Measurements from ENCODE around the gene RAB3D. TPM values are rescaled to one million over a fixed set of nuclear protein-coding genes. Genes with fewer than 3 reads are reported as not detected.

RAB3D gene
- total and polyA plus RNA-seq, 2 of the 4 experiments (the other 2 are of a cell fraction), result 4.8 to 5.5 TPM

Other genes with a start within 250 kb of the RAB3D start
- 68.3 and 97.5 TPM in 2 replicates for gene SPC24, start 183.9 kb downstream of the RAB3D start, total RNA-seq (2012; rRNA removed)
- 11.7 and 12.2 TPM in 2 replicates for gene SPC24, start 183.9 kb downstream of the RAB3D start, polyA plus RNA-seq (2012; rRNA removed)
- gene KANK2, start 142.1 kb downstream of the RAB3D start, total RNA-seq (2012; rRNA removed), result 104 and 126 TPM in 2 replicates
- gene KANK2, start 142.1 kb downstream of the RAB3D start, polyA plus RNA-seq (2012; rRNA removed), result 156 and 176 TPM in 2 replicates
- not detected in 2 replicates for gene ANGPTL8, start 100.0 kb downstream of the RAB3D start, total RNA-seq (2012; rRNA removed)
- gene ANGPTL8, start 100.0 kb downstream of the RAB3D start, polyA plus RNA-seq (2012; rRNA removed), result not detected in 2 replicates
- 4.4 and 5.0 TPM in 2 replicates for gene DOCK6, start 77.1 kb downstream of the RAB3D start, total RNA-seq (2012; rRNA removed)
- gene DOCK6, start 77.1 kb downstream of the RAB3D start, polyA plus RNA-seq (2012; rRNA removed), result 17.7 and 18.4 TPM in 2 replicates
- gene TSPAN16, start 43.5 kb downstream of the RAB3D start, total RNA-seq (2012; rRNA removed), result not detected in 2 replicates
- gene TSPAN16, start 43.5 kb downstream of the RAB3D start, polyA plus RNA-seq (2012; rRNA removed), result not detected in 2 replicates
- 87.5 and 136 TPM in 2 replicates for gene TMEM205, start 6.6 kb upstream of the RAB3D start, total RNA-seq (2012; rRNA removed)
- 107 and 110 TPM in 2 replicates for gene TMEM205, start 6.6 kb upstream of the RAB3D start, polyA plus RNA-seq (2012; rRNA removed)
- gene CCDC159, start 6.9 kb upstream of the RAB3D start, total RNA-seq (2012; rRNA removed), result 4.4 and 4.7 TPM in 2 replicates
- gene CCDC159, start 6.9 kb upstream of the RAB3D start, polyA plus RNA-seq (2012; rRNA removed), result 14.0 and 14.3 TPM in 2 replicates
- 3.9 and 4.4 TPM in 2 replicates for gene PLPPR2, start 15.8 kb upstream of the RAB3D start, total RNA-seq (2012; rRNA removed)
- 45.2 and 50.2 TPM in 2 replicates for gene PLPPR2, start 15.8 kb upstream of the RAB3D start, polyA plus RNA-seq (2012; rRNA removed)
- 0.36 and 0.56 TPM in 2 replicates for gene SWSAP1, start 35.0 kb upstream of the RAB3D start, total RNA-seq (2012; rRNA removed)
- gene SWSAP1, start 35.0 kb upstream of the RAB3D start, polyA plus RNA-seq (2012; rRNA removed), result 1.6 and 2.0 TPM in 2 replicates
- 3.1 and 4.3 TPM in 2 replicates for gene EPOR, start 44.7 kb upstream of the RAB3D start, total RNA-seq (2012; rRNA removed)
- 10.1 and 12.0 TPM in 2 replicates for gene EPOR, start 44.7 kb upstream of the RAB3D start, polyA plus RNA-seq (2012; rRNA removed)
- 0.18 TPM in 1 of 2 replicates, not detected in the other for gene RGL3, start 79.7 kb upstream of the RAB3D start, total RNA-seq (2012; rRNA removed)
- gene RGL3, start 79.7 kb upstream of the RAB3D start, polyA plus RNA-seq (2012; rRNA removed), result 0.34 and 0.62 TPM in 2 replicates
- under 0.01 and 0.28 TPM in 2 replicates for gene ODAD3, start 95.5 kb upstream of the RAB3D start, total RNA-seq (2012; rRNA removed)
- gene ODAD3, start 95.5 kb upstream of the RAB3D start, polyA plus RNA-seq (2012; rRNA removed), result 0.04 and 0.44 TPM in 2 replicates
- gene PRKCSH, start 96.0 kb upstream of the RAB3D start, total RNA-seq (2012; rRNA removed), result 36.0 and 55.8 TPM in 2 replicates
- gene PRKCSH, start 96.0 kb upstream of the RAB3D start, polyA plus RNA-seq (2012; rRNA removed), result 252 and 272 TPM in 2 replicates
- not detected in 2 replicates for gene ELAVL3, start 141.4 kb upstream of the RAB3D start, total RNA-seq (2012; rRNA removed)
- gene ELAVL3, start 141.4 kb upstream of the RAB3D start, polyA plus RNA-seq (2012; rRNA removed), result not detected in 2 replicates
- gene ZNF653, start 166.2 kb upstream of the RAB3D start, total RNA-seq (2012; rRNA removed), result 3.9 and 4.4 TPM in 2 replicates
- 9.0 and 10.3 TPM in 2 replicates for gene ZNF653, start 166.2 kb upstream of the RAB3D start, polyA plus RNA-seq (2012; rRNA removed)
- gene ECSIT, start 189.5 kb upstream of the RAB3D start, total RNA-seq (2012; rRNA removed), result 31.9 and 42.3 TPM in 2 replicates
- gene ECSIT, start 189.5 kb upstream of the RAB3D start, polyA plus RNA-seq (2012; rRNA removed), result 30.5 and 31.4 TPM in 2 replicates
- 102 TPM in 2 replicates for gene CNN1, start 199.2 kb upstream of the RAB3D start, total RNA-seq (2012; rRNA removed)
- gene CNN1, start 199.2 kb upstream of the RAB3D start, polyA plus RNA-seq (2012; rRNA removed), result 196 and 207 TPM in 2 replicates
- gene ELOF1, start 219.6 kb upstream of the RAB3D start, total RNA-seq (2012; rRNA removed), result 62.4 and 121 TPM in 2 replicates
- gene ELOF1, start 219.6 kb upstream of the RAB3D start, polyA plus RNA-seq (2012; rRNA removed), result 96.0 and 96.8 TPM in 2 replicates
- 0.28 and 0.54 TPM in 2 replicates for gene ACP5, start 238.0 kb upstream of the RAB3D start, total RNA-seq (2012; rRNA removed)
- gene ACP5, start 238.0 kb upstream of the RAB3D start, polyA plus RNA-seq (2012; rRNA removed), result 0.76 and 1.2 TPM in 2 replicates